Measurements from ENCODE around the gene OTP. TPM values are rescaled to one million over a fixed set of nuclear protein-coding genes. Genes with fewer than 3 reads are reported as not detected.
A peak's percentile ranks its signal among the peaks of the same experiment; 100 is the strongest.

OTP gene
- total RNA-seq (not detected in 2 replicates), polyA plus RNA-seq (not detected in 2 replicates), polyA minus RNA-seq (ENCODE audit: low replicate concordance) (not detected in 2 replicates)
- not detected in 2 replicates for polyA plus RNA-seq (2012)

- Histone ChIP-seq H3K27ac (ENCODE audit: insufficient read depth, low read length) (no peak within 1 kb of the TSS), H3K4me1 (ENCODE audit: control insufficient read depth, extremely low read depth, insufficient read depth, low read length) (no peaks in the 10 kb centered on the region), H3K27me3 (ENCODE audit: control insufficient read depth, insufficient read depth, low read length) (peaks cover 79% of the 10 kb centered on the region), H3K9ac (ENCODE audit: insufficient read depth, low read length) (no peak within 1 kb of the TSS), H3K9me3 (ENCODE audit: control insufficient read depth, insufficient read depth, low read depth, low read length) (no peaks in the 10 kb centered on the region), H3K36me3 (ENCODE audit: control insufficient read depth, insufficient read depth, low read length) (no peaks in the 10 kb centered on the region), H3K4me3 (replicated peaks in 1 of 4; ENCODE audit: control extremely low read depth in 1 of 4, insufficient read depth in 1 of 4, low read depth in 3 of 4, low read length in 4 of 4) (no peak within 1 kb of the TSS), H3K4me2 (ENCODE audit: extremely low read depth, insufficient read depth, low read length) (no peak within 1 kb of the TSS), H2AFZ (ENCODE audit: low read length) (no peak within 1 kb of the TSS), H3K79me2 (ENCODE audit: control insufficient read depth, insufficient read depth, low read length) (no peaks in the 10 kb centered on the region), H4K20me1 (ENCODE audit: control insufficient read depth, extremely low read depth, insufficient read depth, low read length) (no peaks in the 10 kb centered on the region)
- TF ChIP-seq CTCF (conservative IDR thresholded peaks at IDR 0.05 in 1 of 2, IDR thresholded peaks at IDR 0.05 in 1 of 2; ENCODE audit: low read depth in 1 of 2, low read length in 2 of 2) (no peak), EZH2 (IDR thresholded peaks at IDR 0.05; ENCODE audit: low read length, missing control alignments) (peak; percentile 87)
- DNase-seq (ENCODE audit: low read depth in 2 of 2), result no peak
These were observed at the start of gene OTP for GRCh38 chr5:77637998-77638762. TSS of gene OTP (minus strand) at chr5:77638713. CDS start at chr5:77638549, 164 bp downstream.

- Histone ChIP-seq H2AFZ (ENCODE audit: low read length) (no peak overlapping the region), H3K4me2 (ENCODE audit: extremely low read depth, insufficient read depth, low read length) (no peak overlapping the region)
- DNase-seq (ENCODE audit: low read depth in 2 of 2), result peak in 1 of 2 donors; percentile 8
These were observed 44.7 kb upstream of the OTP start for GRCh38 chr5:77683171-77683732.

More at GRCh38 chr5:77683171-77683732, 44.7 kb upstream of the OTP start:
- no peaks in the 10 kb centered on the region for H3K36me3 ChIP-seq (ENCODE audit: control insufficient read depth, insufficient read depth, low read length)
- H3K79me2 ChIP-seq (ENCODE audit: control insufficient read depth, insufficient read depth, low read length), result no peaks in the 10 kb centered on the region
- no peak for TF ChIP-seq CTCF (conservative IDR thresholded peaks at IDR 0.05 in 1 of 2, IDR thresholded peaks at IDR 0.05 in 1 of 2; ENCODE audit: low read depth in 1 of 2, low read length in 2 of 2)
- no peak for TF ChIP-seq EZH2 (IDR thresholded peaks at IDR 0.05; ENCODE audit: low read length, missing control alignments)
- H3K9me3 ChIP-seq (ENCODE audit: control insufficient read depth, insufficient read depth, low read depth, low read length), result no peaks in the 10 kb centered on the region
- H3K9ac ChIP-seq (ENCODE audit: insufficient read depth, low read length), result no peak overlapping the region
- H3K4me3 ChIP-seq (replicated peaks in 1 of 4; ENCODE audit: control extremely low read depth in 1 of 4, insufficient read depth in 1 of 4, low read depth in 3 of 4, low read length in 4 of 4), result no peak overlapping the region
- H3K27ac ChIP-seq (ENCODE audit: insufficient read depth, low read length), result no peak overlapping the region
- H4K20me1 ChIP-seq (ENCODE audit: control insufficient read depth, extremely low read depth, insufficient read depth, low read length), result no peaks in the 10 kb centered on the region
- H3K27me3 ChIP-seq (ENCODE audit: control insufficient read depth, insufficient read depth, low read length), result no peaks in the 10 kb centered on the region
- H3K4me1 ChIP-seq (ENCODE audit: control insufficient read depth, extremely low read depth, insufficient read depth, low read length), result no peaks in the 10 kb centered on the region
